GM10266 (cell line): ENCODE data around the gene PSMC4.

Experiments used
- DNase-seq: peaks from one replicate; pipeline ENCODE4 v3.0.0; 2012; ENCODE audit errors: extremely low spot score
- TF ChIP-seq, protein P1 (sequence below): IDR thresholded peaks from 2 replicates; pipeline ENCODE4 v1.5.1; 2012; ENCODE audit warnings: mild to moderate bottlenecking, low read depth; ENCODE audit not compliant: control insufficient read depth, insufficient read depth; ENCODE audit errors: missing control alignments

The PSMC4 gene

DNA sequence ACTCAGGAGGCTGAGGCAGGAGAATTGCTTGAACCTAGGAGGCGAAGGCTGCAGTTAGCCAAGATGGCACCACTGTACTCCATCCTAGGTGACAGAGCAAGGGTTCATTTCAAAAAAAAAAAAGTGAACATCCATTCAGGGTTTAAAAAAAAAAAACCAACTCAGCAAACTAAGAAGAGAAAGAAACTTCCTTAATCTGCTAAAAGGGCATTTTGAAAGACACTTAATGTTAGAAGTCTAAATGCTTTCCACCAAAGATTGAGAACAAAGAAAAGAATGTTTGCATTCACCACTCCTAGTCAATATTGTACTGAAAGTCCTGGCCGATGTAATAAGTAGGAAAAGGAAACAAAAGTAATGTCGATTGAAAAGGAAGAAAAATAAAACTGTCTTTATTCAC lies 7.1 kb upstream of the PSMC4 start:
- TF ChIP-seq, protein P1, sequence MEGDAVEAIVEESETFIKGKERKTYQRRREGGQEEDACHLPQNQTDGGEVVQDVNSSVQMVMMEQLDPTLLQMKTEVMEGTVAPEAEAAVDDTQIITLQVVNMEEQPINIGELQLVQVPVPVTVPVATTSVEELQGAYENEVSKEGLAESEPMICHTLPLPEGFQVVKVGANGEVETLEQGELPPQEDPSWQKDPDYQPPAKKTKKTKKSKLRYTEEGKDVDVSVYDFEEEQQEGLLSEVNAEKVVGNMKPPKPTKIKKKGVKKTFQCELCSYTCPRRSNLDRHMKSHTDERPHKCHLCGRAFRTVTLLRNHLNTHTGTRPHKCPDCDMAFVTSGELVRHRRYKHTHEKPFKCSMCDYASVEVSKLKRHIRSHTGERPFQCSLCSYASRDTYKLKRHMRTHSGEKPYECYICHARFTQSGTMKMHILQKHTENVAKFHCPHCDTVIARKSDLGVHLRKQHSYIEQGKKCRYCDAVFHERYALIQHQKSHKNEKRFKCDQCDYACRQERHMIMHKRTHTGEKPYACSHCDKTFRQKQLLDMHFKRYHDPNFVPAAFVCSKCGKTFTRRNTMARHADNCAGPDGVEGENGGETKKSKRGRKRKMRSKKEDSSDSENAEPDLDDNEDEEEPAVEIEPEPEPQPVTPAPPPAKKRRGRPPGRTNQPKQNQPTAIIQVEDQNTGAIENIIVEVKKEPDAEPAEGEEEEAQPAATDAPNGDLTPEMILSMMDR, result no peak
- no peak for DNase-seq

DNA sequence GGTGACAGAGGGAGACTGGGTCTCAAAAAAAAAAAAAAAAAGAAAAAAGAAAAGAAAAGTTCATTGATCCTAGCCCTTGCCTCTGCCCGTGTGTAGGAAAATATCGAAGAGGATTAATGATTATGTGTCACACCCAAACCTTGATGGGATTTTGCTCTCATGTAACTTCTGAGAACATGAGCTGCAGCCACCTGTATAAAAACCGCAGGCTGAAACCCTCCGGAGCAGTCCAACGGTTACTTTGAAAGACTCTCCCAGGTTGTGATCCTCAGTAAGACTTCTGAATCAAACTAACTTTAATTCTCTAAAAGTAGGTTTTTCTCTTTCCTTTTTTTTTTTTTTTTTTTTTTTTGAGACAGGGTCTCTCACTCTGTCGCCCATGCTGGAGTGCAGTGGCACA lies 4.3 kb upstream of the PSMC4 start:
- TF ChIP-seq, protein P1, result no peak
- no peak for DNase-seq

DNA sequence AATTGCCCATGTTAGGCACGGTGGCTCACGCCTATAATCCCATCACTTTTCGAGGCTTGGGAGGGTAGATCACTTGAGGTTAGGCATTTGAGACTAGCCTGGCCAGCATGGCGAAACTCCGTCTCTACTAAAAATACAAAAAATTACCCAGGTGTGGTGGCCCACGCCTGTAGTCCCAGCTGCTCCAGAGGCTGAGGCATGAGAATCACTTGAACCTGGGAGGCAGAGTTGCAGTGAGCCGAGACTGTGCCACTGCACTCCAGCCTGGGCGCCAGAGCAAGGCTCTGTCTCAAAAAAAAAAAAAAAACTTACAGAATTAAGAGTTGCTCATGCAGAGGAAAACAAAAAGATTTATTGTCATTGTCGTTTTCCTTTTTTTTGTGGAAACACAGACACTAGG lies 3.4 kb upstream of the PSMC4 start:
- no peak for DNase-seq
- TF ChIP-seq, protein P1, result no peak

DNA sequence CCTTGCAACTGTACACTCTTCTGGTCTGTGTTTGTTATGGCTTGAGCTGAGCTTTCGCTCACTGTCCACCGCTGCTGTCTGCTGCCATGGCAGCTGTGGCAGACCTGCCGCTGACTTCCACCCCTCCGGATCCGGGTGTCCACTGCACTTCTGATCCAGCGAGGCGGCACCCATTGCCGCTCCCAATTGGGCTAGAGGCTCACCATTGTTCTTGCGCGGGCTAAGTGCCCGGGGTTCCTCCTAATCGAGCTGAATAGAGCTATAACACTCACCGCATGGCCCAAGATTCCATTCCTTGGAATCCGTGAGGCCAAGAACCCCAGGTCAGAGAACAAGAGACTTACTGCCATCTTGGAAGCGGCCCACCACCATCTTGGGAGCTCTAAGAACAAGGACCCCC lies 2.2 kb upstream of the PSMC4 start:
- DNase-seq, result no peak
- TF ChIP-seq, protein P1, result no peak

DNA sequence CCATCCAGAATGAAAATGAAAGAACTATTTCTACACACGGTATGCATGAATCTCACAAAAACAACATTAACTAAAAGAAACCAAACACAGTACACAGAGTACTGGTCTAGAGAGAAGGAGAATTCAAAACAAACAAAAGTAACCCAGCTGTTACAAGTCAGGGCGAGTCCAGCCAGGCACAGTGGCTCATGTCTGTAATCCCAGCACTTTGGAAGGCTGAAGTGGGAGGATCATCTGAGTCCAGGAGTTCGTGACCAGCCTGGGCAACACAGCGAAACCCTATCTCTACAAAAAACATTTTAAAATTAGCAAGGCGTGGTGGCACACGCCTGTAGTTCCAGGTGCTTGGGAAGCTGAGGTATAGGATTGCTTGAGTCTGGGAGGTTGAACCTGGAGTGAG lies 1.7 kb upstream of the PSMC4 start:
- TF ChIP-seq, protein P1, result no peak
- DNase-seq, result no peak

DNA sequence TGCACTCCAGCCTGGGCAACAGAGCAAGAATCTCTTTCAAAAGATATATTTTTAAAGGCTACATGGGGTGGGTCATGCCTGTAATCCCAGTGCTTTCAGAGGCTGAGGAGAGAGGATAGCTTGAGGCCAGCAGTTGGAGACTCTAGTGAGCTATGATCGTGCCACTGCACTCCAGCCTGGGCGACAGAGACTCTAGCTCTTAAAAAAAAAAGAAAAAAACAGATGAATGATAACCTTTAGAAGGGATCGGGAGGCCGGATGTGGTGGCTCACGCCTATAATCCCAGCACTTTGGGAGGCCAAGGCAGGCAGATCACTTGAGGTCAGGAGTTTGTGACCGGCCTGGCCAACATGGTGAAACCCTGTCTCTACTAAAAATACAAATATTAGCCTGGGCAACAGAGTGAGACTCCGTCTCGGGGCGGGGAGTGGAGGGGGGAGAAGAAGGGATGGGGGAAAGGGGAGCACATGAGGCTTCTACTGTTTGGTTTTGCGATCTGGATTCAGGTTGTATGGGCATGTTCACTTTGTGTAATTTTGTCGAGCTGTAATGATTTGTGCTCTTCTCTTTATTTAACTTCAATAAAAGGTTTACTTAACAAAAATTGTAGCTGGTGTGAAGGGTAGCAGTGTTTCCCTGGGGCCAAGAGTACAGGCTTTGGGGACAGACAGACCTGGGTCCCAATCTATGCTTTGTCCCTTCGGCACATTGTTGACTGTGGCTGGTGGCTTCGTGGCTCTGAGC lies 1.1 kb upstream of the PSMC4 start:
- DNase-seq, result no peak
- TF ChIP-seq, protein P1, result no peak

DNA sequence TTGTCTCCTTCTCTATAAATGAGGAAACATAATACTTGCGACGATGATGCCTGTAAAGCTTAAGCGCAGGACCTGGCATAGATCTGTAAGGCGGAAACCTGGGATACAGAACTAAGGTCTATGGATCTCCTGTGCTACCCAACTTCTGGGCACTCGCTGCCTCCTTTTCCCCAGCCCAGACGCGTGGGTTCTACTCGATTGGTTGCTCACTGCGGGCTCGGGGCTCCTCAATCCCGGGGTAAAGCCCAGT lies 615 bp upstream of the PSMC4 start:
- no peak for DNase-seq
- TF ChIP-seq, protein P1, result no peak
